ENCODE results near the gene SH2D2A. TPM values are rescaled to one million over a fixed set of nuclear protein-coding genes. Genes with fewer than 3 reads are reported as not detected.

SH2D2A gene
- total and polyA plus RNA-seq, 2 donors (not counting 3 experiments of a cell fraction or from before 2014, with no cell fraction given): 0.92 to 1.1 TPM

- CTCF ChIA-PET: interaction anchor here (0.7 to 3.2 kb wide), 9 partner anchors 9 to 87 kb away, joined by 3 to 14 read pairs (median 4); partner anchors contain the start of genes INSRR, ISG20L2, METTL25B and NTRK1
- Histone ChIP-seq H3K79me2 (ENCODE audit: control insufficient read depth, insufficient read depth, low read length) (peaks cover 86% of the 10 kb centered on the region), H3K27me3 (ENCODE audit: control insufficient read depth in 2 of 2, insufficient read depth in 2 of 2, low read length in 2 of 2) (no peaks in the 10 kb centered on the region), H3K9me1 (replicated peaks; ENCODE audit: control insufficient read depth, extremely low read depth, insufficient read depth, low read length) (no peaks in the 10 kb centered on the region), H3K36me3 (ENCODE audit: control insufficient read depth in 2 of 2, extremely low read depth in 1 of 2, insufficient read depth in 2 of 2, low read length in 2 of 2) (peaks cover 7 to 8% of the 10 kb centered on the region in 2 experiments), H3K4me3 (replicated peaks in 1 of 3; ENCODE audit: insufficient read depth in 1 of 3, low read depth in 1 of 3, low read length in 3 of 3) (no peak overlapping the region), H2AFZ (ENCODE audit: low read depth, low read length) (no peak overlapping the region), H3K27ac (ENCODE audit: insufficient read depth, low read depth, low read length) (no peak overlapping the region), H3K4me2 (ENCODE audit: insufficient read depth, low read length) (no peak overlapping the region), H3K9ac (replicated peaks; ENCODE audit: extremely low read depth, insufficient read depth, low read length) (no peak overlapping the region), H3K9me3 (replicated peaks; ENCODE audit: control insufficient read depth, insufficient read depth, low read length) (no peaks in the 10 kb centered on the region), H4K20me1 (replicated peaks; ENCODE audit: control insufficient read depth, extremely low read depth, insufficient read depth, low read length) (peaks cover 7% of the 10 kb centered on the region), H3K4me1 (ENCODE audit: control insufficient read depth, extremely low read depth, insufficient read depth, low read length) (peaks cover 10% of the 10 kb centered on the region)
- dilution Hi-C loops (cut with MboI; ENCODE audit: extremely low pct_ligation_motif_present, low sequenced_read_pairs) (no loop called here), intact Hi-C loops (cut with micrococcal nuclease) (no loop called here)
- FAIRE-seq (no peak), DNase-seq (ENCODE audit: low read depth, low spot score) (no peak)
- POLR2A ChIA-PET: interaction anchor here (1.6 kb wide), 1 partner anchor 47 kb away, joined by 3 read pairs; no protein-coding TSS in a partner anchor
- BruUV-seq (replicated peaks): no TSS peak
- TF ChIP-seq POLR2AphosphoS5 (IDR thresholded peaks at IDR 0.05; ENCODE audit: insufficient read depth, low read depth, low read length) (no peak), FOS (IDR thresholded peaks at IDR 0.05; ENCODE audit: borderline replicate concordance, insufficient read depth, low read length) (no peak), MYC (IDR thresholded peaks at IDR 0.05; ENCODE audit: low read depth, low read length) (no peak), MAX (IDR thresholded peaks at IDR 0.05; ENCODE audit: insufficient read depth, insufficient read length) (no peak), EZH2 (IDR thresholded peaks at IDR 0.05; ENCODE audit: borderline replicate concordance, low read depth, low read length, severe bottlenecking) (no peak), CTCF (IDR thresholded peaks at IDR 0.05; ENCODE audit: extremely low read depth in 1 of 2, insufficient read depth in 1 of 2, low read depth in 1 of 2, low read length in 2 of 2) (no peak), POLR2A (IDR thresholded peaks at IDR 0.05; ENCODE audit: low read depth, low read length) (no peak), GATA2 (IDR thresholded peaks at IDR 0.05; ENCODE audit: insufficient read depth, insufficient read length, low read depth, low read length) (no peak)
These were observed 44.4 kb downstream of the SH2D2A start for GRCh38 chr1:156772222-156772621.

Data from endothelial cell of umbilical vein (primary cell).